ENCODE results near the gene ADCY3. TPM values are rescaled to one million over a fixed set of nuclear protein-coding genes. Genes with fewer than 3 reads are reported as not detected.

The ADCY3 gene
- total RNA-seq, 4 donors from 2014 or later: 29.3 to 51.9 (median 43.1) TPM

GRCh38 chr2:24909555-24910177, 10.4 kb downstream of the ADCY3 start:
- WGBS, 2 donors: 73 to 80% methylated on average over 5 of the region's 5 CpGs
- no peak for DNase-seq (ENCODE audit: low spot score in 2 of 2)
- no peak overlapping the region for H3K4me3 ChIP-seq (ENCODE audit: low read depth, poor library complexity, severe bottlenecking)
- TF ChIP-seq, protein P1, sequence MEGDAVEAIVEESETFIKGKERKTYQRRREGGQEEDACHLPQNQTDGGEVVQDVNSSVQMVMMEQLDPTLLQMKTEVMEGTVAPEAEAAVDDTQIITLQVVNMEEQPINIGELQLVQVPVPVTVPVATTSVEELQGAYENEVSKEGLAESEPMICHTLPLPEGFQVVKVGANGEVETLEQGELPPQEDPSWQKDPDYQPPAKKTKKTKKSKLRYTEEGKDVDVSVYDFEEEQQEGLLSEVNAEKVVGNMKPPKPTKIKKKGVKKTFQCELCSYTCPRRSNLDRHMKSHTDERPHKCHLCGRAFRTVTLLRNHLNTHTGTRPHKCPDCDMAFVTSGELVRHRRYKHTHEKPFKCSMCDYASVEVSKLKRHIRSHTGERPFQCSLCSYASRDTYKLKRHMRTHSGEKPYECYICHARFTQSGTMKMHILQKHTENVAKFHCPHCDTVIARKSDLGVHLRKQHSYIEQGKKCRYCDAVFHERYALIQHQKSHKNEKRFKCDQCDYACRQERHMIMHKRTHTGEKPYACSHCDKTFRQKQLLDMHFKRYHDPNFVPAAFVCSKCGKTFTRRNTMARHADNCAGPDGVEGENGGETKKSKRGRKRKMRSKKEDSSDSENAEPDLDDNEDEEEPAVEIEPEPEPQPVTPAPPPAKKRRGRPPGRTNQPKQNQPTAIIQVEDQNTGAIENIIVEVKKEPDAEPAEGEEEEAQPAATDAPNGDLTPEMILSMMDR (IDR thresholded peaks at IDR 0.05): no peak
- no peak for TF ChIP-seq POLR2A (IDR thresholded peaks at IDR 0.05)
- intact Hi-C loops (cut with DNase I; ENCODE audit: low total_unique reads): no loop called here

DNA sequence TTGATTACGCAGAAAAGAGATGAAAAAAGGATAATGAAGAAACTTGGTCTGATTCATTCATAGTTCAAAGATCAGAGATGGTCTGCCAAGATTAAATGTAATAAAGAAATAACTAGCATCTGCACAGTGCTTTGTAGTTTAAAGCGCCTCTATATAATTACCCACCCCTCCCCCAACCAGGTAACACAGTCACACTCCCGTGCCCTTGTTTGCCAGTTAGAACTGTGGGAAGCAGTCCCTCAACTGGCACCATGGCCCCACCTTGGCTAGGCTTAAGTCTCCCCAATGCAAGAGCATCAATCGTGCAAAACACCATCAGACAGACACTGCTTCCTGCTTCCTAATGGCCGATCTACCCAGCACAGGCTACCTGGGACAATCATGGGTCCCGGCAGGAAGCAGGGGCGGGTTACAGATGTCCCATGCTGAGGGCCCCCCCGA, 11.6 kb downstream of the ADCY3 start:
- intact Hi-C loops (cut with DNase I; ENCODE audit: low total_unique reads): no loop called here
- 79 to 80% methylated on average over 8 of the region's 8 CpGs for WGBS, 2 donors
- no peak overlapping the region for H3K4me3 ChIP-seq (ENCODE audit: low read depth, poor library complexity, severe bottlenecking)
- TF ChIP-seq POLR2A (IDR thresholded peaks at IDR 0.05): no peak
- TF ChIP-seq, protein P1 (IDR thresholded peaks at IDR 0.05): no peak
- DNase-seq (ENCODE audit: low spot score in 2 of 2): no peak

GRCh38 chr2:24907116-24907515, 12.9 kb downstream of the ADCY3 start:
- no peak overlapping the region for H3K4me3 ChIP-seq (ENCODE audit: low read depth, poor library complexity, severe bottlenecking)
- intact Hi-C loops (cut with DNase I; ENCODE audit: low total_unique reads): no loop called here
- DNase-seq (ENCODE audit: low spot score in 2 of 2): no peak

DNA sequence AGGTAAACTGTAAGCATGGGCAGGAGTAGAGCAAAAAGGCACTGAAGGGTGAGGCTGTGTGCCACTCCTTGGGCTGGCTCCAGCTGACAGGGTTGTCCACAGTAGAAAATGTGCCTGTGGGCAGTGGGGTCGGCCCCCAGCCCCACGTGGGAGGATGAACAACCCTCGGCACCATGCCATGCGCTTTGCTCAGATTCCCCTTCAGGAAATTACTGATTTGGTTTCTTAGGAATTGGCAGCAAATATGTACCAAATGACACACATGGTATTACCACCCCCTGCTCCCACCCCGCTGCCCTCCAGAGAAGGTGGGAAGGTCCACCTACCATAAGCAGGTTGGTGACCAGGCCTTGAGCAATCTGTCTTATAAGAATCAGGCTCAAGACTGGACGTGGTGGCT, 13.6 kb downstream of the ADCY3 start:
- intact Hi-C loops (cut with DNase I; ENCODE audit: low total_unique reads): no loop called here
- no peak overlapping the region for H3K4me3 ChIP-seq (ENCODE audit: low read depth, poor library complexity, severe bottlenecking)
- WGBS, 2 donors: 90 to 95% methylated on average over 6 of the region's 6 CpGs
- TF ChIP-seq, protein P1 (IDR thresholded peaks at IDR 0.05): no peak
- TF ChIP-seq POLR2A (IDR thresholded peaks at IDR 0.05): no peak
- no peak for DNase-seq (ENCODE audit: low spot score in 2 of 2)

More at GRCh38 chr2:24907116-24907515, 12.9 kb downstream of the ADCY3 start:
- no peak for TF ChIP-seq POLR2A (IDR thresholded peaks at IDR 0.05)
- TF ChIP-seq, protein P1 (IDR thresholded peaks at IDR 0.05): no peak
- WGBS, 2 donors: 82 to 86% methylated on average over 5 of the region's 5 CpGs

DNA sequence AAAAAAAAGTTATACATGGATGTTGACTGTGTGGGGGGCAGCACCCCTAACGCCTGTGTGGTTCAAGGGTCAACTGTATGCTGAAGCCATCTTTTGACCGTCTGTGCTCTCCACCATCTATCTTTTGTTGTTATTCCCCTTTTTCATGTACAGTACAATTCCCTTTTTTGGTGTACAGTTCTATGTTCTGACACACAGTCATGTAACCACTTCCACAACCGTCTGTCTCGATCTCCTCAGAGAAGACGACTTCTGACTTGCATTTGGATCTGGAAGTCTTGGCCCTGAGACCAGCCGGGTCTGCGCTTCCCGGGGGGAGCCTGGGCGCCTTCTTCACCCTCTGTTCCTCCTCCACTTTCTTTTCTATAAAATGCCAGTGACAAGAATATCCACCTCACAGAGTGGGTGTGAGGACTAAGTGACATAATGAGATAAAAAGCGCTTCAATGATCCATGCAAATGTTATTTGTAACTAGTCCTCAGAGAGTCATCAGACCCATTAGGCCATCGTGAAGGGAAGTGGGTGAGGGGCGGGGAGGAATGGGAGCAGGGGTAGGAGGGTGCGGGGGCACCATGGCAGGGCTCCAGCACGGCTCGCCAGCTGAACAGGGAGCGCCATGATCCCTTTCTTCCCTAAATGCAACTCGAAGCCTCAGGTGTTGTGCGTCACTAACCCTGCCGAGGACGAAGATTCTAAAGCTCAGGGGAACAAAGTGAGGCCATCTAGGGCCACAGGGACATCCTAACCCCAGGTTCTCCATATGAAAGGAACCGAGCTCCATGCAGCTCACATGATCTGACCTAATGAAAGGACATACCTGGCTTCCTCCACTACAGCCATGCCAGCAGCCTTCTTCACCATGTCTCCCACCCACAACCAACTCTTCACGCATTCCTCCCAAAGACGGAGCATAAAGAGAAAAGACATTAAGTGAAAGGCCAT, 16.6 kb downstream of the ADCY3 start:
- intact Hi-C loops (cut with DNase I; ENCODE audit: low total_unique reads): no loop called here
- TF ChIP-seq, protein P1 (IDR thresholded peaks at IDR 0.05): no peak
- TF ChIP-seq POLR2A (IDR thresholded peaks at IDR 0.05): no peak
- 92 to 93% methylated on average over 23 of the region's 23 CpGs for WGBS, 2 donors
- no peak for DNase-seq (ENCODE audit: low spot score in 2 of 2)
- no peak overlapping the region for H3K4me3 ChIP-seq (ENCODE audit: low read depth, poor library complexity, severe bottlenecking)
